ENCODE results near the gene GNAT1. TPM values are rescaled to one million over a fixed set of nuclear protein-coding genes. Genes with fewer than 3 reads are reported as not detected.
"Not testable (repeated sequence)": the region's sequence is repeated elsewhere in the genome, so short reads cannot be mapped to it uniquely, and the experiment has no call there.

GNAT1 gene
- total RNA-seq, 1 donor from 2014 or later: not detected

DNA sequence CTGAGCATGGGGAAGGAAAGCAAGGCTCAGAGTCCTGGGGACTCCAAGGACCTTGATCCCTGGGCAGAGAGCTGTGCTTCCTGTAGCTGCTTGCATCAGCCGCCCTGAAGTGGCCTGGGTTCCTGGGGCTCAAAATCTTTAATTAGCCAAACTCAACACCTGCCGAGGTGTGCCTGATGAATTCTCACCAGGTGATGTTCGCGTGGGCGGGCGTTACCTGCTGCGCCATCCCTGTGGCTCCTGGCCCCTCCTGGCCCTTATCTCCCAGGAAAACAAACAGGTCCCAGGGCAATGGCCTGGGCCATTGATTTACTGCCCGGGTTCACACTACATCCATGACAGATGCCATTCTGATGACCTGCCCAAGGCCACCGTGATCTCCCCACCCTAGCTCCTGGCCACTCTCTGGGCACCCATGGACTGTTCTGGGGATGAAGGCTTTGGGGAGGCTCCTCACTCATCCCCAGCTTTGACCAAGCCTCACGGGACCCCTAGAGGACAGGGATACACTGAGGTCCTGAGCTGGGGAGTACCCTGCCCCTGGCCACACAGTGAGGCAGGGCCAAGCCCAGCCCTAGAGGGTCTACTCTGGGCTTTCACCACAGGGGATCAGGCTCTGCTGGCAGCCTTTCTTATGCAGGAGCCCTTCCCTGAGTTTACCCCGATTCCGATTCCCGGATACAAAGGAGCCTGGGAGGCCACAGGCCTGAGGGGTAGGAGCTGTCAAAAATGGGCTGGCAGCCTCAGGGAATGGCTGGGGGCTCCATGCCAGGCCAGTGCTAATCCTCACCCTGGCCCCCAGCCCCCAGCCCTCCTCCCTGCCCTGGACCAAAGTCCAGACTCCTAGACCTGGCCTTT is 19.3 kb downstream of the GNAT1 start:
- Histone ChIP-seq H3K9me3 (no peaks in the 10 kb centered on the region), H3K27ac (no peak overlapping the region), H3K36me3 (no peaks in the 10 kb centered on the region), H3K27me3 (peaks cover 3% of the 10 kb centered on the region), H3K4me3 (no peak overlapping the region), H3K4me1 (peaks cover under 1% of the 10 kb centered on the region)
- no peak for ATAC-seq
- DNase-seq: no peak
- intact Hi-C loops (cut with DNase I): no loop called here
- TF ChIP-seq, protein P1, sequence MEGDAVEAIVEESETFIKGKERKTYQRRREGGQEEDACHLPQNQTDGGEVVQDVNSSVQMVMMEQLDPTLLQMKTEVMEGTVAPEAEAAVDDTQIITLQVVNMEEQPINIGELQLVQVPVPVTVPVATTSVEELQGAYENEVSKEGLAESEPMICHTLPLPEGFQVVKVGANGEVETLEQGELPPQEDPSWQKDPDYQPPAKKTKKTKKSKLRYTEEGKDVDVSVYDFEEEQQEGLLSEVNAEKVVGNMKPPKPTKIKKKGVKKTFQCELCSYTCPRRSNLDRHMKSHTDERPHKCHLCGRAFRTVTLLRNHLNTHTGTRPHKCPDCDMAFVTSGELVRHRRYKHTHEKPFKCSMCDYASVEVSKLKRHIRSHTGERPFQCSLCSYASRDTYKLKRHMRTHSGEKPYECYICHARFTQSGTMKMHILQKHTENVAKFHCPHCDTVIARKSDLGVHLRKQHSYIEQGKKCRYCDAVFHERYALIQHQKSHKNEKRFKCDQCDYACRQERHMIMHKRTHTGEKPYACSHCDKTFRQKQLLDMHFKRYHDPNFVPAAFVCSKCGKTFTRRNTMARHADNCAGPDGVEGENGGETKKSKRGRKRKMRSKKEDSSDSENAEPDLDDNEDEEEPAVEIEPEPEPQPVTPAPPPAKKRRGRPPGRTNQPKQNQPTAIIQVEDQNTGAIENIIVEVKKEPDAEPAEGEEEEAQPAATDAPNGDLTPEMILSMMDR (IDR thresholded peaks at IDR 0.05): no peak

DNA sequence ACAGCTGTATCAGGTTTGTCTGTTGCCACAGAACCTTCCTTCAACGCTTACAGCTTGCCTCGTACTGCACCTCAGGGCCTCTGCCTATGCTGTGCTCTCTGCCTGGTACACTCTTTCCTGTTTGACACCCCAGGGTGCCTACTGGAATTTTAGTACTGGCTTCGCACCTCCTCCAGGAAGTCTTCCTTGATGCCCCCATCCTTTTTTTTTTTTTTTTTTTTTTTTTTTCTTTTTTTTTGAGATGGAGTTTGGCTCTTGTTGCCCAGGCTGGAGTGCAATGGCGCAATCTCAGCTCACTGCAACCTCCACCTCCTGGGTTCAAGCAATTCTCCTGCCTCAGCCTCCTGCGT is 19.9 kb downstream of the GNAT1 start:
- DNase-seq; H3K9me3 ChIP-seq; H3K27me3 ChIP-seq; H3K4me3 ChIP-seq; H3K4me1 ChIP-seq; H3K36me3 ChIP-seq; intact Hi-C loops (cut with DNase I); ATAC-seq; H3K27ac ChIP-seq: not testable (repeated sequence)

DNA sequence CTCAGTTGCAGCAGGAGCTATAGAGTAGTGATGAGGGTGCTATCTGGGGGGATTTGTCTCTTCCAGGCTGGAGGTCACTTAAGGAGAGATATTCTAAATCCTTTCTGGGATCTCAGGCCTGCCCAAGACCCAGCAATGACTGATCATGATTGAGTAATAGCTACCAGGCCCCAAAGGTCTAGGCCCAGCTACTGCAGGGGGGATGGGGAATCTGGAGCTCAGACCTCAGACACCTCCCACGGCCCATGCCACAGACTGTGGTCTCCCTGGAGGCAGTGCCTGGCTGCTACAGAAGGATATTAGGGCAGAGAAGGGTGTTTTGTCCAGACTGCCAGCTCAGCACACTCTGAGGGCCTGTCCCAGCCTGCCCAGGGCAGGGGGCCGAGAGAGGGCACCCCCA is 20.5 kb downstream of the GNAT1 start:
- no peak overlapping the region for H3K4me3 ChIP-seq
- intact Hi-C loops (cut with DNase I): no loop called here
- TF ChIP-seq, protein P1 (IDR thresholded peaks at IDR 0.05): no peak
- ATAC-seq (no peak), DNase-seq (no peak)
- H3K4me1 ChIP-seq: no peaks in the 10 kb centered on the region
- H3K9me3 ChIP-seq: no peaks in the 10 kb centered on the region
- no peaks in the 10 kb centered on the region for H3K27me3 ChIP-seq
- H3K36me3 ChIP-seq: no peaks in the 10 kb centered on the region
- no peak overlapping the region for H3K27ac ChIP-seq

DNA sequence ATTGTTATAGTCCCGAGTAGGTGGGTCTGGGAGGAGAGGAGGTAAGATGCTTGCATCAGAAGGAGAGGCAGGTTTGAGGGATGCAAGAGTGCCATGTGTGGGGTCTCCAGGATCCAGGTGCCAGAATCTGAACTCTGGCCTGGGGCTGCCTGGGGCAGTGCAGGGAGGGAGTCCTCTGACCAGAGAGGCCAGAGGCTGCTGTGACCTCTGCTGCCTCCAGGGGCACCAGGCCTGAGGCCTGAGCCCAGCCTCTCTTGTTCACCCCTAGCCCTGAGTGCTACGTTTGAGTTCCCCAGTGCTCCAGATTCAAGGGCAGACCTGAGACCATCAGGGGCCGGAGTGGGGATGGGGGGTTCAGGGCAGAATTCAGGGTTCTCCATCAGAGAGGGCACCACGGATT is 21.1 kb downstream of the GNAT1 start:
- Histone ChIP-seq H3K36me3 (no peaks in the 10 kb centered on the region), H3K4me1 (no peaks in the 10 kb centered on the region), H3K4me3 (no peak overlapping the region), H3K27me3 (no peaks in the 10 kb centered on the region), H3K27ac (no peak overlapping the region), H3K9me3 (no peaks in the 10 kb centered on the region)
- DNase-seq: no peak
- intact Hi-C loops (cut with DNase I): no loop called here
- no peak for ATAC-seq
- TF ChIP-seq, protein P1 (IDR thresholded peaks at IDR 0.05): no peak

DNA sequence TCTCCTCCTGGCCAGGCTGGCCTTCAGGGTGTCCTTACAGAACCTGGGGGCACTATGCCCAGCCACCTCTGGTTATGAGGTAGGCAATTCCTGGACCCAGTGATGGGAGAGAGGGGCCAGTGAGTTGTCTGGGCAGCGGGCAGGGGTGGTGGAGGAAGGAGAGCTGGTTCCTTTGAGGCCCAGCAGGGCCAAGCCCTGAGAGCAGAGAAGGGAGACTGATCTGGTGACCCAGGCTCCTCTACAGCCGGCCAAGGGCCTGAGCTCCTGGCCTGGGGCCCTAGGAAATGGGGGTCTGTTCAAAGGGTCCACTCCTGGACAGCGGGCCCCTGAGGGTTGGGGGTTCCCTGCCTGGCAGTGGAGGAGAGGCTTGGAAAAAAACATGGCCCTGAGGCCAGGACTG is 21.6 kb downstream of the GNAT1 start:
- TF ChIP-seq, protein P1 (IDR thresholded peaks at IDR 0.05): no peak
- H3K27me3 ChIP-seq: no peaks in the 10 kb centered on the region
- ATAC-seq (no peak), DNase-seq (no peak)
- H3K4me3 ChIP-seq: no peak overlapping the region
- H3K9me3 ChIP-seq: no peaks in the 10 kb centered on the region
- H3K27ac ChIP-seq: no peak overlapping the region
- intact Hi-C loops (cut with DNase I): no loop called here
- H3K4me1 ChIP-seq: no peaks in the 10 kb centered on the region
- H3K36me3 ChIP-seq: no peaks in the 10 kb centered on the region

DNA sequence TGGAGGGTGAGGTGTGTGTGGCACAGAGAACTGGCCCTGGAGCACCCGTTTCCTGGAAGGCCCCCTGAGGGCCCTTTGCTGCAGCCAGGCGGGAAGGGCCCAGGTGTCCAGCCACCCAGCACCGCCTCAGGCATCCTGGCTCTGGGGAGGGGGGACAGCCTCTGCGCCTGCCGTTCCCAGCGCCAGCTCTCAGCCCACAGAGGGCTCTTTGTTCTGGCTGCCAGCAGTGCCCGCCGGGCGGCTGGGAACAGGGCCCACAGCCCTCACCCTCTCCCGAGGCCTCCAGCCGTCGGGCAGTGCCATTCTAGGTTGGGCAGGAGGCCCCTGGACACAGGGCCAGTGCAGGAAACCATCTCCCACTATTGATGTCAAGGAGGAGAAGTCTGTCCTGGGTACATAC is 22.0 kb downstream of the GNAT1 start:
- Histone ChIP-seq H3K27me3 (no peaks in the 10 kb centered on the region), H3K9me3 (no peaks in the 10 kb centered on the region), H3K27ac (no peak overlapping the region), H3K36me3 (no peaks in the 10 kb centered on the region), H3K4me1 (no peaks in the 10 kb centered on the region), H3K4me3 (no peak overlapping the region)
- DNase-seq: no peak
- ATAC-seq: no peak
- intact Hi-C loops (cut with DNase I): no loop called here
- TF ChIP-seq, protein P1 (IDR thresholded peaks at IDR 0.05): no peak

All from upper lobe of right lung (tissue), 1 donor.